ENCODE measurements around the gene SLC36A3. TPM values are rescaled to one million over a fixed set of nuclear protein-coding genes. Genes with fewer than 3 reads are reported as not detected.

The SLC36A3 gene
- total RNA-seq, 1 experiment from 2014 or later: not detected

DNA sequence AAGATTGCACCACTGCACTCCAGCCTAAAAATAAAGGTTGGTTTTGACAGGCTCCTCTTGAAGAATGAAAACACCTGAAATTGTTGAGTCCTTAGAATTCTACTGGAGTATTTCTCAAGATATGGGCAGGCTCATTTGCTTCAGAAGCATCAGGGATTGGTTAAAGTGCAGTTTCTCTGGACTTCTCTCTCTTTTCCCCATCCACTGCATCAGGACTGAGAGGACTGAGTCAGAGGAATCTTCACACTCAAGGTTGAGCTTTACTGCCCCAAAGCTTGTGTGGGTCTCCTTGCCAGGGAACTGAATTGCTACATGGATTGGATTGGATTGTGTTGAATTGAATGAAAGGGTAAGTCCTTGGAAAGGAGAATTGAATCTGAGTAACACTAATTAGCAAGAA, 72.2 kb downstream of the SLC36A3 start:
- Histone ChIP-seq H3K36me3 (ENCODE audit: control insufficient read depth in 1 of 2, insufficient read depth in 2 of 2, low read length in 2 of 2) (no peaks in the 10 kb centered on the region), H3K27ac (ENCODE audit: low read depth, low read length) (no peak overlapping the region), H3K4me3 (replicated peaks in 1 of 2; ENCODE audit: low read depth in 1 of 2, low read length in 2 of 2) (no peak overlapping the region), H3K4me2 (ENCODE audit: low read length) (no peak overlapping the region), H3K27me3 (ENCODE audit: insufficient read depth, low read length) (no peaks in the 10 kb centered on the region), H3K79me2 (ENCODE audit: insufficient read depth, low read length) (no peaks in the 10 kb centered on the region), H3K9ac (ENCODE audit: low read length) (no peak overlapping the region), H4K20me1 (ENCODE audit: insufficient read depth) (no peaks in the 10 kb centered on the region), H3K9me2 (ENCODE audit: insufficient read depth) (no peaks in the 10 kb centered on the region), H3K4me1 (ENCODE audit: control insufficient read depth in 1 of 2, insufficient read depth in 2 of 2, low read length in 2 of 2) (no peaks in the 10 kb centered on the region), H3K9me3 (ENCODE audit: control insufficient read depth in 1 of 2, insufficient read depth in 1 of 2, low read depth in 1 of 2, low read length in 2 of 2) (no peaks in the 10 kb centered on the region), H2AFZ (ENCODE audit: low read depth, low read length, poor library complexity, severe bottlenecking) (no peak overlapping the region)
- CTCF ChIA-PET: no interaction called here
- intact Hi-C loops (cut with micrococcal nuclease): loop anchor here (10.0 kb wide), 1 partner anchor 227 kb away; no protein-coding TSS in a partner anchor
- TF ChIP-seq, protein P1, sequence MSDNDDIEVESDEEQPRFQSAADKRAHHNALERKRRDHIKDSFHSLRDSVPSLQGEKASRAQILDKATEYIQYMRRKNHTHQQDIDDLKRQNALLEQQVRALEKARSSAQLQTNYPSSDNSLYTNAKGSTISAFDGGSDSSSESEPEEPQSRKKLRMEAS (IDR thresholded peaks at IDR 0.05): no peak
- TF ChIP-seq FOSL1 (IDR thresholded peaks at IDR 0.05; ENCODE audit: low read depth): no peak
- TF ChIP-seq CTCF (IDR thresholded peaks at IDR 0.05 in 2 of 3, conservative IDR thresholded peaks at IDR 0.05 in 1 of 3; ENCODE audit: borderline replicate concordance in 1 of 3, insufficient read depth in 1 of 3, low read depth in 2 of 3, low read length in 2 of 3): no peak
- no peak for TF ChIP-seq EGR1 (IDR thresholded peaks at IDR 0.05; ENCODE audit: low read depth)
- no peak for TF ChIP-seq TCF7L2 (IDR thresholded peaks at IDR 0.05; ENCODE audit: borderline replicate concordance, extremely low read depth, insufficient read depth, insufficient read length)
- no peak for TF ChIP-seq EZH2 (IDR thresholded peaks at IDR 0.05)
- no peak for TF ChIP-seq SIN3A (IDR thresholded peaks at IDR 0.05; ENCODE audit: low read depth)
- TF ChIP-seq POLR2AphosphoS5 (IDR thresholded peaks at IDR 0.05; ENCODE audit: low read depth, low read length): no peak
- TF ChIP-seq CEBPB (IDR thresholded peaks at IDR 0.05; ENCODE audit: low read depth): no peak
- no peak for TF ChIP-seq SP1 (IDR thresholded peaks at IDR 0.05; ENCODE audit: low read depth)
- TF ChIP-seq ZFX (IDR thresholded peaks at IDR 0.05): no peak
- RAD21 ChIA-PET (ENCODE audit: low non-redundant PET in 1 of 2, low total read pairs in 2 of 2, uncharacterized antibody in 2 of 2, unreplicated experiment in 2 of 2): no interaction called here
- POLR2A ChIA-PET: interaction anchor here (0.5 kb wide), 1 partner anchor 203 kb away, joined by 3 read pairs; no protein-coding TSS in a partner anchor
- DNase-seq (ENCODE audit: low read depth, low spot score): no peak
- ATAC-seq: no peak
- BruUV-seq (replicated peaks): no TSS peak
